ENCODE results near the gene GPR143.

GRCh38 chrX:9785254-9785943 lies 19.8 kb upstream of the GPR143 start:
- TF ChIP-seq CTCF (conservative IDR thresholded peaks at IDR 0.05; ENCODE audit: low read length) (no peak), EZH2phosphoT487 (IDR thresholded peaks at IDR 0.05; ENCODE audit: borderline replicate concordance, low read depth, low read length) (no peak)
